ENCODE data around the gene DHCR24.

The DHCR24 gene

DNA sequence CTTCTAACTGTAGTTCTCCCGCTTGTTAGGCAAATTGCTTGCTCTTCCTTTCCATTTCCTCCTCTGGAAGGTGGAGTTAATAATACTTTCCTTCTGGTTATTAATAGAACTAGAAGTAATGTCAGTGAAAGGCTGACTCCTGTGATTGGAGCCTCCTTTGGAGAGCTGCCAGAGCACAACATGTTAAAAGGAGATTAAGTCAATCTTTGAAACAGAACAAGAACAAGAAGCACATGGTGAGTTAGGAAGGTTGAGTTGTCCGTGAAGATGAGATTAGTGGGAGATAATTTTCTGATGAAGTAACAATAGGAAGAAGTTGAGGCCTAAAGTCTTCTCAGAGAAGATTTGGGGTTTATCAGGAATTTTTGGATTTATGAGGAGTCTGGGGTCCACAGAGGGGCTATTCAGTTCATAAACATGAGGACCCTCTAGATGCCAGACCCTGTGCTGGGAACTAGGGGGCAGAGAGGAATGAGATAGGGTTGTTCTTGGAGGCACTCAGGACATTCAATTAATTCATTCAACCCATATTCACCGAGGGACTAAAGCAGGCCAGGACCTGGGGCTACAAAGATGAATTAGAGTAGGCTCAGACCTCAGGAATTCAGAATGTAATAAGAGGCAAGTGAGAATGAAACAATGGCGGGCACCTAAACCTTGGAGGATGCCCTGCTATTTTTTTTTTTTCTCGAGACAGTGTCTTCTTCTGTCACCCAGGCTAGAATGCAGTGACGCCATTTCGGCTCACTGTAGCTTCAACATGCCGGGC, 40.7 kb upstream of the DHCR24 start:
- Histone ChIP-seq H3K9me3 (replicated peaks; ENCODE audit: insufficient read depth, low read length) (no peaks in the 10 kb centered on the region), H3K9ac (ENCODE audit: low read length) (no peak overlapping the region), H3K4me3 (ENCODE audit: low read length) (no peak overlapping the region), H2AFZ (ENCODE audit: low read length) (no peak overlapping the region), H3K27me3 (replicated peaks; ENCODE audit: insufficient read depth, low read length) (no peaks in the 10 kb centered on the region), H3K9me2 (replicated peaks; ENCODE audit: insufficient read depth, low read length) (no peaks in the 10 kb centered on the region), H3K4me2 (ENCODE audit: low read depth, low read length) (no peak overlapping the region), H3K36me3 (replicated peaks; ENCODE audit: insufficient read depth, low read length) (no peaks in the 10 kb centered on the region), H4K20me1 (ENCODE audit: insufficient read depth, low read length) (no peaks in the 10 kb centered on the region), H3F3A (ENCODE audit: insufficient read depth, low read length) (no peaks in the 10 kb centered on the region), H3K27ac (ENCODE audit: low read length) (no peak overlapping the region), H3K79me2 (ENCODE audit: low read length) (no peaks in the 10 kb centered on the region), H3K4me1 (ENCODE audit: low read length) (no peaks in the 10 kb centered on the region)
- no peak for DNase-seq
- TF ChIP-seq EZH2 (optimal IDR thresholded peaks at IDR 0.05; ENCODE audit: low read depth, low read length) = no peak
- TF ChIP-seq EZH2phosphoT487 (IDR thresholded peaks at IDR 0.05; ENCODE audit: low read length) = no peak
- TF ChIP-seq, protein P1, sequence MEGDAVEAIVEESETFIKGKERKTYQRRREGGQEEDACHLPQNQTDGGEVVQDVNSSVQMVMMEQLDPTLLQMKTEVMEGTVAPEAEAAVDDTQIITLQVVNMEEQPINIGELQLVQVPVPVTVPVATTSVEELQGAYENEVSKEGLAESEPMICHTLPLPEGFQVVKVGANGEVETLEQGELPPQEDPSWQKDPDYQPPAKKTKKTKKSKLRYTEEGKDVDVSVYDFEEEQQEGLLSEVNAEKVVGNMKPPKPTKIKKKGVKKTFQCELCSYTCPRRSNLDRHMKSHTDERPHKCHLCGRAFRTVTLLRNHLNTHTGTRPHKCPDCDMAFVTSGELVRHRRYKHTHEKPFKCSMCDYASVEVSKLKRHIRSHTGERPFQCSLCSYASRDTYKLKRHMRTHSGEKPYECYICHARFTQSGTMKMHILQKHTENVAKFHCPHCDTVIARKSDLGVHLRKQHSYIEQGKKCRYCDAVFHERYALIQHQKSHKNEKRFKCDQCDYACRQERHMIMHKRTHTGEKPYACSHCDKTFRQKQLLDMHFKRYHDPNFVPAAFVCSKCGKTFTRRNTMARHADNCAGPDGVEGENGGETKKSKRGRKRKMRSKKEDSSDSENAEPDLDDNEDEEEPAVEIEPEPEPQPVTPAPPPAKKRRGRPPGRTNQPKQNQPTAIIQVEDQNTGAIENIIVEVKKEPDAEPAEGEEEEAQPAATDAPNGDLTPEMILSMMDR (IDR thresholded peaks at IDR 0.05; ENCODE audit: low read length) = no peak

DNA sequence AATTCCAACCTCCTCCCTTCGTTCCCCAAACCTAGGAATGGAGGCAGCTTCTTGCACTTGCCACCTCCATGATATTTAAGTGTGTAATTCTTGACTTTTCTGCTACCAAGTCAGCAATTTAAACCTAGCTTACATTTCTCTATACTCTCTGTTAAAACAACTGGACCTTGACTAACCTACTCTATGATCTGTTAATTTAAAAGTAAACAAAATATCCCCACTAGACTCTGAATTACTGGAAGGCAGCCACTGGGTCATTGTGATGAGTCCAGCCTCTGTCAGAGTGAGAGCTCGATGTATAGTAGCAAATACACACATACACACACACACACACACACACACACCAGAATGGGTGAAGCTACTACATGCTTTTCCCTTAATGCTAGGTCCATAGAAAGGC, 40.0 kb upstream of the DHCR24 start:
- Histone ChIP-seq H3K4me2 (ENCODE audit: low read depth, low read length) (no peak overlapping the region), H3K9me2 (replicated peaks; ENCODE audit: insufficient read depth, low read length) (no peaks in the 10 kb centered on the region), H3F3A (ENCODE audit: insufficient read depth, low read length) (no peaks in the 10 kb centered on the region), H3K27ac (ENCODE audit: low read length) (no peak overlapping the region), H3K4me1 (ENCODE audit: low read length) (no peaks in the 10 kb centered on the region), H3K36me3 (replicated peaks; ENCODE audit: insufficient read depth, low read length) (no peaks in the 10 kb centered on the region), H3K9ac (ENCODE audit: low read length) (no peak overlapping the region), H3K79me2 (ENCODE audit: low read length) (no peaks in the 10 kb centered on the region), H2AFZ (ENCODE audit: low read length) (no peak overlapping the region), H3K9me3 (replicated peaks; ENCODE audit: insufficient read depth, low read length) (no peaks in the 10 kb centered on the region), H4K20me1 (ENCODE audit: insufficient read depth, low read length) (no peaks in the 10 kb centered on the region), H3K4me3 (ENCODE audit: low read length) (no peak overlapping the region), H3K27me3 (replicated peaks; ENCODE audit: insufficient read depth, low read length) (no peaks in the 10 kb centered on the region)
- TF ChIP-seq EZH2phosphoT487 (IDR thresholded peaks at IDR 0.05; ENCODE audit: low read length) (no peak), EZH2 (optimal IDR thresholded peaks at IDR 0.05; ENCODE audit: low read depth, low read length) (no peak)
- TF ChIP-seq, protein P1 (IDR thresholded peaks at IDR 0.05; ENCODE audit: low read length) = no peak
- DNase-seq = no peak

GRCh38 chr1:54922921-54923421, 36.0 kb upstream of the DHCR24 start:
- H3K4me2 ChIP-seq (ENCODE audit: low read depth, low read length) = no peak overlapping the region
- H3K9me2 ChIP-seq (replicated peaks; ENCODE audit: insufficient read depth, low read length) = no peaks in the 10 kb centered on the region
- H3K79me2 ChIP-seq (ENCODE audit: low read length) = no peaks in the 10 kb centered on the region
- no peaks in the 10 kb centered on the region for H3K27me3 ChIP-seq (replicated peaks; ENCODE audit: insufficient read depth, low read length)
- H3K9ac ChIP-seq (ENCODE audit: low read length) = no peak overlapping the region
- no peaks in the 10 kb centered on the region for H3K9me3 ChIP-seq (replicated peaks; ENCODE audit: insufficient read depth, low read length)
- no peaks in the 10 kb centered on the region for H3F3A ChIP-seq (ENCODE audit: insufficient read depth, low read length)
- TF ChIP-seq, protein P1 (IDR thresholded peaks at IDR 0.05; ENCODE audit: low read length) = no peak
- TF ChIP-seq EZH2 (optimal IDR thresholded peaks at IDR 0.05; ENCODE audit: low read depth, low read length) (no peak), EZH2phosphoT487 (IDR thresholded peaks at IDR 0.05; ENCODE audit: low read length) (no peak)
- no peak overlapping the region for H3K27ac ChIP-seq (ENCODE audit: low read length)
- no peaks in the 10 kb centered on the region for H4K20me1 ChIP-seq (ENCODE audit: insufficient read depth, low read length)
- no peak overlapping the region for H2AFZ ChIP-seq (ENCODE audit: low read length)
- no peak overlapping the region for H3K4me3 ChIP-seq (ENCODE audit: low read length)
- 0 out of 2 replicates have a peak, but pooled peaks cover 2% of the 10 kb centered on the region for H3K4me1 ChIP-seq (ENCODE audit: low read length)
- H3K36me3 ChIP-seq (replicated peaks; ENCODE audit: insufficient read depth, low read length) = no peaks in the 10 kb centered on the region
- no peak for DNase-seq
